ENCODE results near the gene LMX1B.

GRCh38 chr9:126615245-126615790 is 1.6 kb downstream of the LMX1B start:
- TF ChIP-seq POLR2A (IDR thresholded peaks at IDR 0.05; ENCODE audit: low read length) (no peak), GATA1 (IDR thresholded peaks at IDR 0.05; ENCODE audit: low read depth, low read length) (no peak)

Data from erythroblast (primary cell).